PC-9 (cell line): Measurements from ENCODE around the gene TMEM131L. TPM values are rescaled to one million over a fixed set of nuclear protein-coding genes. Genes with fewer than 3 reads are reported as not detected.

ENCODE experiments used
- BruUV-seq: library from RNA; stranded (reverse); fragments of 400-500 nt; replicated peaks from 2 replicates; lab custom pipeline; 2021; lab: Mats Ljungman, UMichigan
- CTCF ChIA-PET: fragments of 300-600 bp; sonication (Branson Sonifier 250); formaldehyde crosslinking; loops from one replicate; lab custom pipeline; 2022; ENCODE audit warnings: antibody characterized with exemption; lab: Charles Lee
- POLR2A ChIA-PET: fragments of 300-600 bp; sonication (Branson Sonifier 250); formaldehyde crosslinking; loops from one replicate; lab custom pipeline; 2022; ENCODE audit warnings: antibody characterized with exemption; ENCODE audit not compliant: unreplicated experiment; lab: Charles Lee
- DNase-seq, 2 experiments: peaks; one replicate each; pipeline versions ENCODE4 v3.0.0 to v3.0.0-alpha.2; 2015 to 2022; ENCODE audit warnings: mixed read lengths in 1 of 2
- H2AFZ ChIP-seq: fragments of 200-600 bp; sonication (generic); 2 replicates; pipeline ENCODE4 v1.8.1; 2017; ENCODE audit warnings: antibody characterized with exemption
- H3F3A ChIP-seq: fragments of 200-600 bp; sonication (generic); 2 replicates; pipeline ENCODE4 v1.8.1; 2017; ENCODE audit warnings: antibody characterized with exemption, mild to moderate bottlenecking, low read depth; ENCODE audit not compliant: insufficient read depth
- H3K27ac ChIP-seq: fragments of 200-600 bp; sonication (generic); 2 replicates; pipeline ENCODE4 v1.6.1; 2016; ENCODE audit warnings: mixed run types
- H3K27me3 ChIP-seq: fragments of 200-600 bp; sonication (generic); 2 replicates; pipeline ENCODE4 v1.6.1; 2016; ENCODE audit warnings: low read depth, mixed run types; ENCODE audit not compliant: insufficient read depth
- H3K36me3 ChIP-seq: fragments of 200-600 bp; sonication (generic); 2 replicates; pipeline ENCODE4 v1.6.1; 2016; ENCODE audit warnings: low read depth, mixed run types
- H3K4me1 ChIP-seq: fragments of 200-600 bp; sonication (generic); replicated peaks from 2 replicates; pipeline ENCODE4 v1.6.1; 2016; ENCODE audit warnings: mixed run types; ENCODE audit not compliant: insufficient read depth
- H3K4me2 ChIP-seq: fragments of 200-600 bp; sonication (generic); 2 replicates; pipeline ENCODE4 v1.6.1; 2017; ENCODE audit warnings: mixed run types
- H3K4me3 ChIP-seq: fragments of 200-600 bp; sonication (generic); 2 replicates; pipeline ENCODE4 v1.6.1; 2016; ENCODE audit warnings: mixed run types
- H3K79me2 ChIP-seq: fragments of 200-600 bp; sonication (generic); 2 replicates; pipeline ENCODE4 v1.6.1; 2017; ENCODE audit warnings: low read depth, mixed run types
- H3K9me2 ChIP-seq: fragments of 200-600 bp; sonication (generic); 2 replicates; pipeline ENCODE4 v1.8.1; 2017; ENCODE audit warnings: mild to moderate bottlenecking; ENCODE audit not compliant: insufficient read depth
- H3K9me3 ChIP-seq: fragments of 200-600 bp; sonication (generic); 2 replicates; pipeline ENCODE4 v1.8.1; 2016; ENCODE audit warnings: low read depth; ENCODE audit not compliant: insufficient read depth
- H4K20me1 ChIP-seq: fragments of 200-600 bp; sonication (generic); 2 replicates; pipeline ENCODE4 v1.8.1; 2017; ENCODE audit not compliant: insufficient read depth
- EZH2 ChIP-seq: fragments of 200-600 bp; sonication (generic); IDR thresholded peaks from 2 replicates; pipeline ENCODE4 v1.8.0; 2017; ENCODE audit warnings: antibody characterized with exemption, low read depth
- intact Hi-C: fragments of 100-400 bp; cut with micrococcal nuclease; formaldehyde crosslinking; loops from one replicate; pipeline ENCODE4 v1.10.0; 2022; ENCODE audit not compliant: unreplicated experiment
- total RNA-seq: library from RNA; stranded (reverse); gene quantifications from 2 replicates; pipeline ENCODE4 v1.2.3, GENCODE V29; 2021
- TF ChIP-seq, protein P1 (sequence below): fragments of 200-600 bp; sonication (generic); conservative IDR thresholded peaks from 2 replicates; pipeline ENCODE4 v1.6.1; 2017; ENCODE audit warnings: mixed run types, antibody characterized with exemption, mild to moderate bottlenecking, moderate library complexity

Gene TMEM131L
- total RNA-seq, 1 experiment from 2014 or later, result 3.8 TPM

GRCh38 chr4:153676984-153677383 lies 210.8 kb downstream of the TMEM131L start:
- BruUV-seq, result no TSS peak
- Histone ChIP-seq H3K79me2 (no peaks in the 10 kb centered on the region), H3F3A (no peaks in the 10 kb centered on the region), H3K4me3 (no peak overlapping the region), H3K36me3 (no peaks in the 10 kb centered on the region), H3K4me2 (no peak overlapping the region), H3K9me2 (no peaks in the 10 kb centered on the region), H2AFZ (no peak overlapping the region), H3K9me3 (no peaks in the 10 kb centered on the region; the same call in 1 of the 2 replicates), H3K4me1 (no peaks in the 10 kb centered on the region), H3K27ac (no peak overlapping the region), H4K20me1 (no peaks in the 10 kb centered on the region), H3K27me3 (no peaks in the 10 kb centered on the region)
- intact Hi-C loops, result no loop called here
- POLR2A ChIA-PET, result no interaction called here
- DNase-seq, result no peak
- CTCF ChIA-PET, result no interaction called here
- TF ChIP-seq, protein P1, sequence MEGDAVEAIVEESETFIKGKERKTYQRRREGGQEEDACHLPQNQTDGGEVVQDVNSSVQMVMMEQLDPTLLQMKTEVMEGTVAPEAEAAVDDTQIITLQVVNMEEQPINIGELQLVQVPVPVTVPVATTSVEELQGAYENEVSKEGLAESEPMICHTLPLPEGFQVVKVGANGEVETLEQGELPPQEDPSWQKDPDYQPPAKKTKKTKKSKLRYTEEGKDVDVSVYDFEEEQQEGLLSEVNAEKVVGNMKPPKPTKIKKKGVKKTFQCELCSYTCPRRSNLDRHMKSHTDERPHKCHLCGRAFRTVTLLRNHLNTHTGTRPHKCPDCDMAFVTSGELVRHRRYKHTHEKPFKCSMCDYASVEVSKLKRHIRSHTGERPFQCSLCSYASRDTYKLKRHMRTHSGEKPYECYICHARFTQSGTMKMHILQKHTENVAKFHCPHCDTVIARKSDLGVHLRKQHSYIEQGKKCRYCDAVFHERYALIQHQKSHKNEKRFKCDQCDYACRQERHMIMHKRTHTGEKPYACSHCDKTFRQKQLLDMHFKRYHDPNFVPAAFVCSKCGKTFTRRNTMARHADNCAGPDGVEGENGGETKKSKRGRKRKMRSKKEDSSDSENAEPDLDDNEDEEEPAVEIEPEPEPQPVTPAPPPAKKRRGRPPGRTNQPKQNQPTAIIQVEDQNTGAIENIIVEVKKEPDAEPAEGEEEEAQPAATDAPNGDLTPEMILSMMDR, result no peak
- no peak for TF ChIP-seq EZH2

DNA sequence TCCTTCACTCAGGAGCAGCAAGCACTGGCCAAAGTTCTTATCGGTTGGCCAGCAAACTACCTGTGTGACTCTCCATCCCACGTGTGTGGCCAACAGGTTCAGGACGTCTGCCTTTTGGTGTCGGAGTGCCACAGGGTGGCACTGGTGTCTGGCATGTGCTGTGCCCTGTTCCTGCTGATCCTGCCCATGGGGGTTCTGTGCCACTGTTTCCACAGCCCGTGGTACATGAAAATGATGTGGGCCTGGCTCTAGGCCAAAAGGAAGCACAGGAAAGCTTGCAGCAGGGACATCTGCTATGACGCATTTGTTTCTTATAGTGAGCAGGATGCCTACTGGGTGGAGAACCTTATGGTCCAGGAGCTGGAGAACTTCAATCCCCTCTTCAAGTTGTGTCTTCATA lies 213.3 kb downstream of the TMEM131L start:
- TF ChIP-seq, protein P1, result no peak
- no peak for TF ChIP-seq EZH2
- Histone ChIP-seq H2AFZ (no peak overlapping the region), H3K4me2 (no peak overlapping the region), H3K9me2 (no peaks in the 10 kb centered on the region), H3F3A (no peaks in the 10 kb centered on the region), H3K4me3 (no peak overlapping the region), H3K36me3 (no peaks in the 10 kb centered on the region), H3K9me3 (no peaks in the 10 kb centered on the region; the same call in 1 of the 2 replicates), H4K20me1 (no peaks in the 10 kb centered on the region), H3K27me3 (no peaks in the 10 kb centered on the region; the same call in 1 of the 2 replicates), H3K4me1 (no peaks in the 10 kb centered on the region), H3K27ac (no peak overlapping the region), H3K79me2 (no peaks in the 10 kb centered on the region)
- POLR2A ChIA-PET, result no interaction called here
- no peak for DNase-seq
- CTCF ChIA-PET, result no interaction called here
- no TSS peak for BruUV-seq
- intact Hi-C loops, result no loop called here

DNA sequence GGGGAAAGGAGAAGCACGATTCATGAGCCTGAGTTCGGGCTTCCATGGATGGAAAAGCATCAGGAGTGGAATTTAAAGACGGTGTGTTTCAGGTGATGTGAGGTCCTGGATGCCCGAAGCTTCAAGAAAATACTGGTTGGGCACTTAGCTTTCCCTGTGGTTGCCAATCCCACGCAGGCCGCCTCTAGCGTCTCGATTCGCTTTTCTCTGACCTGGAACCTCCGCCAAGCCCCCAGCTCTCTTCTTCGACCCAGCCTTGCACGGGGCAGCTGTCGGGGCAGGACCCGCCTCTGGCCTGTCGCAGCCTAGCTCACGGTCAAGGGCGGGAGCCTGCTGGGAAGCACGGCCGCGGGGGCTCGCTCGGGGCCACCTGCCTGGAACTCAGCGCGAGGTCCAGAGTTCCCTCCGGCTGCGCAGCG lies 217.6 kb downstream of the TMEM131L start:
- Histone ChIP-seq H3K9me2 (no peaks in the 10 kb centered on the region), H3F3A (no peaks in the 10 kb centered on the region), H3K4me2 (peak overlapping the region; percentile 93)

More for the DNA sequence above, 217.6 kb downstream of the TMEM131L start:
- TF ChIP-seq, protein P1, result no peak
- Histone ChIP-seq H3K4me1 (no peaks in the 10 kb centered on the region), H3K79me2 (no peaks in the 10 kb centered on the region), H3K9me3 (no peaks in the 10 kb centered on the region), H3K27ac (no peak overlapping the region), H3K36me3 (no peaks in the 10 kb centered on the region), H3K4me3 (peak overlapping the region; percentile 69), H2AFZ (peak overlapping the region; percentile 90), H3K27me3 (no peaks in the 10 kb centered on the region; the same call in 1 of the 2 replicates), H4K20me1 (no peaks in the 10 kb centered on the region)
- ChIA-PET POLR2A (no interaction called here), CTCF (no interaction called here)
- no peak for DNase-seq
- intact Hi-C loops, result no loop called here
- BruUV-seq, result no TSS peak
